ENCODE measurements around the gene TENT5C. TPM values are rescaled to one million over a fixed set of nuclear protein-coding genes. Genes with fewer than 3 reads are reported as not detected.

TENT5C gene
- total RNA-seq, 1 experiment from 2014 or later = not detected

DNA sequence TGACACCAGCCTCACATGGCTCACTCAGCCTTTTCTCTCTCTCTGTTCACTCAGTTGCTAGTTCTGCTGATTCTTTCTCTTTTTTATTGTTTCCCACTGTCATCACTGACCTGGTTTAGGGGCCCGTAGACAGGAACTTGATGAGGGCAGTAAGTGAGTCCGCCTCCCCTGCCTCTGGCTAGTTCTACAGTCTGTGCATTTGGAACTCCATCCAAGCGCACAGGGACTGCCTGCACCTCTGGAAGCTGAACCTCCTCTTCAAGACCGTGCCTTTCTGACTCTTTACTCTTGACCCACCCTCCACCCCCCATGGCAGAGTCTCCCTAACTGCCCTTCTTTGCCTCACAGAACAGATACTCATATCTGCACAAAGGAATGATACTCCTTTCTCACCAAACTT lies 4.2 kb downstream of the TENT5C start:
- DNase-seq (ENCODE audit: unreplicated experiment) = no peak
- POLR2A ChIA-PET = no interaction called here
- H3K9me3 Mint-ChIP-seq (ENCODE audit: unreplicated experiment) = no peaks in the 10 kb centered on the region
- CTCF ChIA-PET = interaction anchor here (0.7 to 1.8 kb wide), 4 partner anchors 21 to 148 kb away, joined by 3 to 5 read pairs (median 4); no protein-coding TSS in a partner anchor
- intact Hi-C loops (cut with micrococcal nuclease) = no loop called here
- peaks cover 5% of the 10 kb centered on the region for H3K36me3 Mint-ChIP-seq (ENCODE audit: insufficient read depth, unreplicated experiment)
- H3K4me1 Mint-ChIP-seq (ENCODE audit: insufficient read depth, unreplicated experiment) = peaks cover 16% of the 10 kb centered on the region
- peaks cover 15% of the 10 kb centered on the region for H3K27me3 Mint-ChIP-seq (ENCODE audit: insufficient read depth, unreplicated experiment)
- no TSS peak for BruUV-seq (replicated peaks)
- TF ChIP-seq CTCF (IDR thresholded peaks at IDR 0.05; ENCODE audit: unreplicated experiment) = no peak
- no peak overlapping the region for H3K4me3 Mint-ChIP-seq (ENCODE audit: unreplicated experiment)
- H3K27ac Mint-ChIP-seq (ENCODE audit: low read depth, unreplicated experiment) = no peak overlapping the region

DNA sequence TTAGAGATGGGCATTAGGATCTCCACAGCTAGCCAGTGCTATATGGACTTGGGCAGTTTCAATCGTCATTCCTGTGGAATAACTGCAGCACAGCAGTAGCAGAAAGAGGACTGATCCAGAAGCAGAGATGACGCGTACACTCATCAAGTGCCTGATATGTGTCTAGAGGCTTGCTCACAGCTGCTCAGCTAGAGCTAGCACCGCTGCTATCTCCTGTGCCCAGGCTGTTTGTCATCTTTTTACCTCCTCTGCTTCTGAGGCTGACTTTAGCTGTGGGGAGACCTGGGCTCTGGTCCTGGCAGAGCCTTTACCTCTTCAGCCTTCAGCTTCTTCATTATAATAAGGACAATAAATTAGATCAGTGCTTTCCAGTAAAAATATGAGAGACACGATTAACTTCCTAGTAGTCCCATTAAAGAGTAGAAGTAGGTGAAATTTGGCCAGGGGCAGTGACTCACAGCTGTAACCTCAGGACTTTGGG lies 5.3 kb downstream of the TENT5C start:
- intact Hi-C loops (cut with micrococcal nuclease) = no loop called here
- DNase-seq (ENCODE audit: unreplicated experiment) = no peak
- POLR2A ChIA-PET = no interaction called here
- Mint-ChIP-seq H3K9me3 (ENCODE audit: unreplicated experiment) (no peaks in the 10 kb centered on the region), H3K4me1 (ENCODE audit: insufficient read depth, unreplicated experiment) (peaks cover 16% of the 10 kb centered on the region), H3K27me3 (ENCODE audit: insufficient read depth, unreplicated experiment) (peaks cover 15% of the 10 kb centered on the region), H3K36me3 (ENCODE audit: insufficient read depth, unreplicated experiment) (peaks cover 4% of the 10 kb centered on the region), H3K4me3 (ENCODE audit: unreplicated experiment) (no peak overlapping the region), H3K27ac (ENCODE audit: low read depth, unreplicated experiment) (no peak overlapping the region)
- no peak for TF ChIP-seq CTCF (IDR thresholded peaks at IDR 0.05; ENCODE audit: unreplicated experiment)
- CTCF ChIA-PET = interaction anchor here (0.8 to 1.3 kb wide), 4 partner anchors 75 to 144 kb away, joined by 3 to 5 read pairs (median 4); no protein-coding TSS in a partner anchor
- BruUV-seq (replicated peaks) = no TSS peak

DNA sequence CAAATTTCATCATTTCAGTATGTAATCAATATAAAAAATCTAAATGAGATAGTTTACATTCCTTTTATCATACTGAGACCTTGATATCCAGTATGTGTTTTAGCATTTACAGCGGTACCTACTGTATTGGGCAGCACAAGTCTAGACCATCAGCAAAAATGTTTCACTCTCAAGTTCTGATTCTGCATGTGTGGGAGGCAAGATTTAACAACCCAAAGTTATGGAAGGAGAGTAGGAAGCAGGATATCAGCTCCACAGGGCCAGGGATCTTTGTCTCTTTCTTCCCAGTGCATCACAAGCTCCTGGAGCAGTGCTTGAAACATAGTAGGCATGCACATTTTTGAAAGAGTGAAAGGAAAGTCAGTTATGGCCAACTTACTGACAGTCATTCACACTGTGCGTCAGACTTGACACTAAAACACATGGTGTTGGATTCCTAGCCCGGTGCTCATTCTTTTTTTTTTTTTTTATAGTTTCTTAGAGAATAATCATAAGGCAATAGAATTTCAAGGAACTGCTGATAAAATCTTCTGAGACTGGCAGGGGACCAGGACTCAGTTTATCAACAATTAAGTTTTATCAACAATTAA lies 6.1 kb downstream of the TENT5C start:
- Mint-ChIP-seq H3K27ac (ENCODE audit: low read depth, unreplicated experiment) (no peak overlapping the region), H3K27me3 (ENCODE audit: insufficient read depth, unreplicated experiment) (peaks cover 15% of the 10 kb centered on the region), H3K4me1 (ENCODE audit: insufficient read depth, unreplicated experiment) (peaks cover 16% of the 10 kb centered on the region), H3K9me3 (ENCODE audit: unreplicated experiment) (no peaks in the 10 kb centered on the region), H3K4me3 (ENCODE audit: unreplicated experiment) (no peak overlapping the region), H3K36me3 (ENCODE audit: insufficient read depth, unreplicated experiment) (no peaks in the 10 kb centered on the region)
- intact Hi-C loops (cut with micrococcal nuclease) = no loop called here
- TF ChIP-seq CTCF (IDR thresholded peaks at IDR 0.05; ENCODE audit: unreplicated experiment) = no peak
- no TSS peak for BruUV-seq (replicated peaks)
- ChIA-PET CTCF (interaction anchor here (0.6 to 1.5 kb wide), 9 partner anchors 20 to 1747 kb away, joined by 3 to 9 read pairs (median 4); no protein-coding TSS in a partner anchor), POLR2A (no interaction called here)
- DNase-seq (ENCODE audit: unreplicated experiment) = no peak

- CTCF ChIA-PET = interaction anchor here (0.6 to 2.8 kb wide), 8 partner anchors 20 to 1233 kb away, joined by 3 to 11 read pairs (median 4); no protein-coding TSS in a partner anchor
- Mint-ChIP-seq H3K27ac (ENCODE audit: low read depth, unreplicated experiment) (no peak overlapping the region), H3K27me3 (ENCODE audit: insufficient read depth, unreplicated experiment) (peaks cover 15% of the 10 kb centered on the region), H3K4me3 (ENCODE audit: unreplicated experiment) (no peak overlapping the region), H3K4me1 (ENCODE audit: insufficient read depth, unreplicated experiment) (peaks cover 16% of the 10 kb centered on the region), H3K36me3 (ENCODE audit: insufficient read depth, unreplicated experiment) (no peaks in the 10 kb centered on the region), H3K9me3 (ENCODE audit: unreplicated experiment) (no peaks in the 10 kb centered on the region)
- BruUV-seq (replicated peaks) = no TSS peak
- intact Hi-C loops (cut with micrococcal nuclease) = no loop called here
- TF ChIP-seq CTCF (IDR thresholded peaks at IDR 0.05; ENCODE audit: unreplicated experiment) = no peak
- DNase-seq (ENCODE audit: unreplicated experiment) = peak; percentile 69
- POLR2A ChIA-PET = interaction anchor here (0.7 to 1.3 kb wide), 3 partner anchors 42 to 1238 kb away, joined by 3 to 4 read pairs (median 3); no protein-coding TSS in a partner anchor
These were observed 6.8 kb downstream of the TENT5C start for GRCh38 chr1:117612517-117613248.
